Ascending aorta (tissue), 2 donors: Measurements from ENCODE around the gene HOTAIR. TPM values are rescaled to one million over a fixed set of nuclear protein-coding genes. Genes with fewer than 3 reads are reported as not detected.

Experiments used
- DNase-seq, 2 donors: peaks; one replicate each; pipeline ENCODE4 v3.0.0-alpha.2; 2019; ENCODE audit warnings: low spot score in 2 of 2
- H3K27ac ChIP-seq, 2 donors: fragments of 200-600 bp; sonication (generic); one replicate each; pipeline ENCODE4 v1.5.1; 2016 to 2017; ENCODE audit warnings: mild to moderate bottlenecking in 1 of 2
- H3K27me3 ChIP-seq: fragments of 200-600 bp; sonication (generic); one replicate; pipeline ENCODE4 v1.5.1; 2017
- H3K36me3 ChIP-seq, 2 donors: fragments of 200-600 bp; sonication (generic); one replicate each; pipeline ENCODE4 v1.5.1; 2016
- H3K4me1 ChIP-seq, 2 donors: fragments of 200-600 bp; sonication (generic); one replicate each; pipeline ENCODE4 v1.5.1; 2016 to 2017; ENCODE audit warnings: mild to moderate bottlenecking in 1 of 2
- H3K4me3 ChIP-seq, 2 donors: fragments of 200-600 bp; sonication (generic); one replicate each; pipeline ENCODE4 v1.5.1; 2016 to 2017; ENCODE audit warnings: mild to moderate bottlenecking in 1 of 2
- H3K9me3 ChIP-seq, 2 donors: fragments of 200-600 bp; sonication (generic); one replicate each; pipeline ENCODE4 v1.5.1; 2016
- intact Hi-C: fragments of 100-400 bp; cut with DNase I; formaldehyde crosslinking; loops from one replicate; pipeline ENCODE4 v1.15.1; 2023
- total RNA-seq: library from RNA; depleted of rRNA; stranded (reverse); fragments of >200 nt; gene quantifications from one replicate; pipeline ENCODE4 v1.1.0, GENCODE V29; 2016
- TF ChIP-seq, protein P1 (sequence below), 3 experiments: fragments of 200-600 bp in 2 of 3; fragments of 450-650 bp in 1 of 3; sonication (generic) in 2 of 3; IDR thresholded peaks; one replicate each; pipeline ENCODE4 v1.5.1; 2016 to 2019; ENCODE audit warnings: antibody characterized with exemption in 3 of 3, mild to moderate bottlenecking in 1 of 3, moderate library complexity in 1 of 3

HOTAIR gene
- not detected for total RNA-seq

DNA sequence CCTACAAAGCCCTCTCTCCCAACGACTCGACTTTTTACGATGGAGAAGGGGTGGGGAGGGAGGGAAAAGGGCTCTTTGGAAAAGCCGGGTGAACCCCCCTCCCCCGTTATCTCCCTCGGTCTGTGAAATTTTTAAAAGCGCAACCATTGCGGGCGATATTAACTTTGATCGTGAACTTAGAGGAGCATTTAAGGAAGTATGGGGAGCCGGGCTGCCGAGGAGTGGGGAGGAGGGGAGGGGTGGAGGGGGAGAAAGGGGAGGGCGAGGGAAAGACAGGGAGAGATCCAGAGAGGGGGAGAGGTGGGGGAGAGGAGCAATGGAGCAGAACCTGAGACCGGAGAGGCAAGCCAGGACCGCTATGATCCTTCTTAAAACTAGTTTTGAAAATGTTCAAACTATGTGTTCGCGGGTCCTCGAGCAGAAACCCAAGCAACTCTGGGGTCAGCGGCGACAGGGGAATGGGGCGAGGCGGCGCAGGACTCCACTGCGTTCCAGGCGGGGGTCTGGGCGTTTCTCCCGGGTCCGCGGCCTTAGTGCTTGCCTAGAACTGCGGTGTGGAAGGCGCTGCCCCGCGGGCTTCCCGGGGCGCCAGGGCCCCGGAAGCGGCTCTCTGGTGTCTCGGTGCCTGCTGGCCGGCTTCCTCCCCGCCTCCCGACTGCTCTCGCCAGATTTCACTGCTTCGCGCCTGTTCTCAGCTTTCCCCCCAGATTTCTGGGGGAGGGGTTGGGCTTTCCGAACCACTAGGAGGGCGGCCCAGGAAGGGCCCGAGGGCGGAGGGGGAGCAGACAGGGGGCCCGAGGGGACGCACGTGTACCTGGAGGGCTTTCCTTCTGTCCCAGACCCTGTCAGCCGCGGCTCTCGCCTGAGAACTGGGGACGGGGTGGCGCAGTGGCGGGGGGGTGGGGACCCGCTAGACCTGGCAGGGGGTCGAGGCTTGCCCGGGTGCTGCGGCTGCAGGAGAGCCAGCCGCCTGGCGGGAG lies at the start of gene HOTAIR:
HOTAIR (minus strand) TSS at position 871 of the 980 bp plus-strand sequence.
- Histone ChIP-seq H3K27me3 (peaks cover 43% of the 10 kb centered on the region), H3K9me3 (no peaks in the 10 kb centered on the region)

GRCh38 chr12:54024127-54024526 lies 49.4 kb upstream of the HOTAIR start:
- DNase-seq = no peak
- no peak overlapping the region for H3K4me3 ChIP-seq
- H3K9me3 ChIP-seq = no peaks in the 10 kb centered on the region
- intact Hi-C loops = no loop called here
- TF ChIP-seq, protein P1, sequence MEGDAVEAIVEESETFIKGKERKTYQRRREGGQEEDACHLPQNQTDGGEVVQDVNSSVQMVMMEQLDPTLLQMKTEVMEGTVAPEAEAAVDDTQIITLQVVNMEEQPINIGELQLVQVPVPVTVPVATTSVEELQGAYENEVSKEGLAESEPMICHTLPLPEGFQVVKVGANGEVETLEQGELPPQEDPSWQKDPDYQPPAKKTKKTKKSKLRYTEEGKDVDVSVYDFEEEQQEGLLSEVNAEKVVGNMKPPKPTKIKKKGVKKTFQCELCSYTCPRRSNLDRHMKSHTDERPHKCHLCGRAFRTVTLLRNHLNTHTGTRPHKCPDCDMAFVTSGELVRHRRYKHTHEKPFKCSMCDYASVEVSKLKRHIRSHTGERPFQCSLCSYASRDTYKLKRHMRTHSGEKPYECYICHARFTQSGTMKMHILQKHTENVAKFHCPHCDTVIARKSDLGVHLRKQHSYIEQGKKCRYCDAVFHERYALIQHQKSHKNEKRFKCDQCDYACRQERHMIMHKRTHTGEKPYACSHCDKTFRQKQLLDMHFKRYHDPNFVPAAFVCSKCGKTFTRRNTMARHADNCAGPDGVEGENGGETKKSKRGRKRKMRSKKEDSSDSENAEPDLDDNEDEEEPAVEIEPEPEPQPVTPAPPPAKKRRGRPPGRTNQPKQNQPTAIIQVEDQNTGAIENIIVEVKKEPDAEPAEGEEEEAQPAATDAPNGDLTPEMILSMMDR (IDR thresholded peaks at IDR 0.05) = no peak
- H3K27me3 ChIP-seq = peaks cover 4% of the 10 kb centered on the region
- H3K27ac ChIP-seq = no peak overlapping the region
- peaks cover 0 to 6% of the 10 kb centered on the region in 2 donors for H3K4me1 ChIP-seq
- no peaks in the 10 kb centered on the region for H3K36me3 ChIP-seq

More for the DNA sequence above, at the start of gene HOTAIR:
- Histone ChIP-seq H3K27ac (no peak within 1 kb of the TSS), H3K4me3 (peak within 1 kb of the TSS; percentile 48 to 53), H3K36me3 (no peaks in the 10 kb centered on the region), H3K4me1 (peaks cover 5 to 24% of the 10 kb centered on the region in 2 donors)
- intact Hi-C loops = no loop called here
- TF ChIP-seq, protein P1 (IDR thresholded peaks at IDR 0.05) = no peak
- no peak for DNase-seq

DNA sequence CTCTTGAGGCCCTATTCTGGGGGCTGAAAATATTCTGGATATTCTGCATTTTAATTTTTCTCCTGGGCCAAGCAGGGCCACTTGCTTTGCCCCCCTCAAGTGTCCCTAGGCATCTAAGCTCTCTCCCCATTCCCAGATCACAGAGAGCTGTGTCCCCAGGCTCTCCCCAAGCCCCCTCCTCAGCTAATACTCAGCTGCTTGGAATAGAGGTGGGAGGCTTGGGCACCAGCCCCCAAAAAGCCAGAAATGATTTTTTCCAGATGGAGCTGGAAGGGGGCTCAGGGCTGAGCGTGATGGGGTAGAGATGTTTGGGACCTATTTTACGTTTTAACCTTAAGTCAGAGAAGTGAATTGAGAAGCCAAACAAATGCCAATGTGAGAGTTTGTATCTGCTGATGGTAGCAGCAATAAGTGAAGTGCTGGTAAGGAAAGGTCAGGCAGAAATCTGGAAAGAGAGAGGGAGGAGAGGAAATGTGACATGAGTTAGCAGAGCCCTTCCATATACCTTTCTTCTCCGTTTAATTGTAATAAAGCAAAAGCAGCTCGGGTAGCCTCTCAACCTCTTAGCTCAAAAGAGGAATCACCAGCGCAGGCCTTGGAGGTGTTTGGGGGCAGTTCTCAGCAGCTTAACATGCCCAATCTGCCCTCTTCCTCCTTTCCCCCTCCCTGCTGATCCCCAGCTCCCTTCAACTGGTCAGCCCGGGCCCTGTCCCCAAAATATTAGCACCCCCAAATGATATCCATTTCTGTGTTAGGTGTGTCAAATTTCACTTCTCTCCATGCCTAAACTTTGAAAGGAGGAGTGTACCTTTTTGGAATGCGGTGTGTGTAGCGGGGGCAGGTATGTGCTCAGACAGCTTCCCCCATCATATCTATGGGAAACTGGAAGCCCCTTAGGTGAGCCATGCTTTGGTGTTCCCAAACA lies 48.5 kb upstream of the HOTAIR start:
- TF ChIP-seq, protein P1 (IDR thresholded peaks at IDR 0.05) = no peak
- no peak for DNase-seq
- no peak overlapping the region for H3K27ac ChIP-seq
- H3K27me3 ChIP-seq = peaks cover 4% of the 10 kb centered on the region
- no peak overlapping the region for H3K4me3 ChIP-seq
- H3K4me1 ChIP-seq = peaks cover 0 to 6% of the 10 kb centered on the region in 2 donors
- H3K36me3 ChIP-seq = no peaks in the 10 kb centered on the region
- intact Hi-C loops = no loop called here
- no peaks in the 10 kb centered on the region for H3K9me3 ChIP-seq

DNA sequence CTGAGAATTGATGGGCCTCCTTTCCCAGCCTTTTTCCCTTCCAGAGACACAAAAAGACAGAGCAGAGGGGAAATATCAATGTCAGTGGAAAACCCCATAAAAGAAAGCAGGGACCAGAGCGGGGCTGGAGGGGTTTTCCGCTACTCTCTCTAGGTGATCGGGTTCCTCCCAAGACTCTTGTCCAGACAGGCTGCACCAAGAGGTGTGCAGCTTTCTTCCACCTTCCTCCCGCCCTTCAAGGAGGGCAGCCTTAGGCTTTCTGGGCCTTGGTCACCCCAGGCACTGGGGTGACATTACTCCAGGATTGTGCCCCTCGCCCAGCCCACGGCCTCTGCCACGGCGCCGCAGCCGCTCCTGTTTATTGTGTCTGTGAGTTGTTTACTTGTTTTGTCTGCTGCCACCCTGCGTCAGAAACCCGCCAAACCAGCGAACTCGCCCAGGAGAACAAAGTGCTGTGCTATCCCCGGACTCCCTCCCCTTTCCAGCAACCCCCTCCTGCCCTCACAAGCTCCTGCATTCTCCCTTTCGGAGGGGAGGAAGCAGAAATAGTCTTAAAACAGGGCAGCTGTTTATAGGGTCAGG lies 46.8 kb upstream of the HOTAIR start:
- peaks cover 0 to 8% of the 10 kb centered on the region in 2 donors for H3K4me1 ChIP-seq
- no peaks in the 10 kb centered on the region for H3K9me3 ChIP-seq
- no peaks in the 10 kb centered on the region for H3K27me3 ChIP-seq
- peak overlapping the region in 1 of 2 donors; percentile 94 for H3K27ac ChIP-seq
- H3K4me3 ChIP-seq = no peak overlapping the region
- no peak for DNase-seq
- TF ChIP-seq, protein P1 (IDR thresholded peaks at IDR 0.05) = no peak
- H3K36me3 ChIP-seq = no peaks in the 10 kb centered on the region
- intact Hi-C loops = no loop called here
